K562 (cell line): ENCODE measurements around the gene PRCP. TPM values are rescaled to one million over a fixed set of nuclear protein-coding genes. Genes with fewer than 3 reads are reported as not detected.

Experiments used
- CBFA2T3 ChIP-seq: fragments of 450-650 bp; IDR thresholded peaks from 2 replicates; pipeline ENCODE4 v1.6.1; 2017
- CCNT2 ChIP-seq: IDR thresholded peaks from 2 replicates; pipeline ENCODE4 v1.6.1; 2011; ENCODE audit warnings: borderline replicate concordance, low read depth, mild to moderate bottlenecking, moderate library complexity, mixed read lengths, low read length; ENCODE audit not compliant: insufficient read length; ENCODE audit errors: extremely low read depth
- CEBPG ChIP-seq, 3 experiments: fragments of 200-800 bp in 1 of 3; sonication (Bioruptor generic) in 1 of 3; sonication (generic) in 1 of 3; formaldehyde crosslinking in 1 of 3; IDR thresholded peaks in 2 of 3; conservative IDR thresholded peaks in 1 of 3; 2 replicates each; pipeline versions ENCODE4 v1.6.1 to v1.8.0; 2016 to 2022; ENCODE audit warnings: missing compliant biosample characterization in 2 of 3, missing genetic modification characterization in 2 of 3, mild to moderate bottlenecking in 1 of 3, missing genetic modification reagents in 1 of 3
- EWSR1 ChIP-seq: fragments of 450-650 bp; IDR thresholded peaks from 2 replicates; pipeline ENCODE4 v1.6.1; 2018; ENCODE audit warnings: borderline replicate concordance, mild to moderate bottlenecking, low read depth, moderate library complexity; ENCODE audit not compliant: partially characterized antibody
- POLR2AphosphoS5 ChIP-seq: IDR thresholded peaks from 2 replicates; pipeline ENCODE4 v1.6.1; 2011; ENCODE audit warnings: mild to moderate bottlenecking, low read depth, low read length, moderate library complexity; ENCODE audit not compliant: control insufficient read depth, insufficient read depth
- POLR2H ChIP-seq: IDR thresholded peaks from 2 replicates; pipeline ENCODE4 v1.6.1; 2016; ENCODE audit warnings: missing genetic modification characterization, low read depth, mild to moderate bottlenecking, control low read depth, missing compliant biosample characterization, moderate library complexity
- PYGO2 ChIP-seq: fragments of 450-650 bp; IDR thresholded peaks from 2 replicates; pipeline ENCODE4 v1.6.1; 2016; ENCODE audit warnings: mild to moderate bottlenecking, missing genetic modification characterization, moderate library complexity, missing compliant biosample characterization
- SMAD4 ChIP-seq: fragments of 250-450 bp; sonication (Bioruptor Pico); conservative IDR thresholded peaks from 2 replicates; pipeline ENCODE4 v1.8.0; 2021; ENCODE audit warnings: inconsistent platforms, mild to moderate bottlenecking, moderate library complexity
- SOX6 ChIP-seq: fragments of 450-650 bp; IDR thresholded peaks from 2 replicates; pipeline ENCODE4 v1.6.1; 2014; ENCODE audit warnings: mild to moderate bottlenecking
- ZKSCAN8 ChIP-seq: fragments of 200-800 bp; sonication (Bioruptor generic); IDR thresholded peaks from 2 replicates; pipeline ENCODE4 v1.6.1; 2016; ENCODE audit warnings: missing genetic modification characterization, missing compliant biosample characterization
- ZNF217 ChIP-seq: sonication (generic); formaldehyde crosslinking; IDR thresholded peaks from 2 replicates; pipeline ENCODE4 v1.8.0; 2022; ENCODE audit warnings: mild to moderate bottlenecking, missing genetic modification reagents
- ZNF232 ChIP-seq: sonication (generic); formaldehyde crosslinking; IDR thresholded peaks from 2 replicates; pipeline ENCODE4 v1.8.0; 2022; ENCODE audit warnings: mild to moderate bottlenecking, missing genetic modification reagents
- ZNF740 ChIP-seq, 3 experiments: fragments of 200-800 bp in 1 of 3; sonication (Bioruptor generic) in 1 of 3; sonication (generic) in 1 of 3; formaldehyde crosslinking in 1 of 3; IDR thresholded peaks; 2 replicates each; pipeline versions ENCODE4 v1.6.1 to v1.8.0; 2016 to 2022; ENCODE audit warnings: mild to moderate bottlenecking in 2 of 3, missing compliant biosample characterization in 2 of 3, missing genetic modification characterization in 2 of 3, missing genetic modification reagents in 1 of 3
- polyA plus RNA-seq, 8 experiments: library from polyadenylated mRNA; depleted of rRNA in 4 of 8; stranded (reverse) in 5 of 8; unstranded in 3 of 8; fragments of >200 nt; fragmentation: Nextera tagmentation in 2 of 8; fragmentation: Illumina TruSeq in 1 of 8; extraction: Ambion mirVana in 2 of 8; extraction: Trizol in 1 of 8; gene quantifications; 2 replicates each; pipeline versions ENCODE4 v1.2.1 to v1.2.3, GENCODE V29; 2011 to 2014; ENCODE audit warnings: inconsistent platforms in 1 of 8, missing spikeins in 1 of 8
- total RNA-seq, 7 experiments: library from RNA; depleted of rRNA in 6 of 7; stranded (reverse); fragments of >200 nt in 6 of 7; fragmentation: Illumina TruSeq in 2 of 7; extraction: Trizol in 2 of 7; gene quantifications; 2 replicates each; pipeline versions ENCODE4 v1.2.1 to v1.2.3, GENCODE V29; 2011 to 2021; ENCODE audit warnings: low replicate concordance in 1 of 7
- TF ChIP-seq, protein P1 (sequence below), 2 experiments: fragments of 450-650 bp; IDR thresholded peaks; 2 replicates each; pipeline ENCODE4 v1.6.1; 2018; ENCODE audit warnings: mild to moderate bottlenecking in 2 of 2, low read depth in 1 of 2; ENCODE audit not compliant: partially characterized antibody in 2 of 2
- TF ChIP-seq, protein P2 (sequence below): fragments of 250-450 bp; sonication (Bioruptor Pico); IDR thresholded peaks from 2 replicates; pipeline ENCODE4 v1.5.0; 2022; ENCODE audit warnings: mild to moderate bottlenecking
- TF ChIP-seq, protein P3 (sequence below): fragments of 450-650 bp; IDR thresholded peaks from 2 replicates; pipeline ENCODE4 v1.6.1; 2018; ENCODE audit warnings: mild to moderate bottlenecking, low read depth; ENCODE audit not compliant: partially characterized antibody

PRCP gene
- total and polyA plus RNA-seq, 9 of the 15 experiments (the other 6 are each of a cell fraction or from before 2014, with no cell fraction given): 9.5 to 43.1 (median 23.2) TPM

DNA sequence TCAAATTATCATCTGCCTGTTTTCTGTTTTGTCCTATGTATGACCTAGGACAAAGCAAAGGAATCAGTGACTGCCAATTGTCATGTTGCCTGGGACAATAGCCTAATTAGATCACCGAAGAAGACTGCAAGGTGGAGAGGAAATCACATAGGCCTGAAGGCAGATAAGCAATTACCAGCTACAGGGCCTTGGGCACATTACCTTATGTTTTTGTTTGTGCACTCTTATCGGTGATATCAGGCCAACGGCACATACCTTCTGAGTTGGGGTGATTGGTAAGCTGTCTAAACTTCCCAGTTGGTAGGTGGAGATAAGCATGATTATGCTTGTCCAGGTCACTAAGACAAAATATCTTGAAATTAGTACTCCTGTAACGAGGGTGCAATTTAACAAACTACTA is 108.5 kb downstream of the PRCP start (continued):
- TF ChIP-seq SOX6 (peak; percentile 99), POLR2AphosphoS5 (peak; percentile 97), CCNT2 (peak; percentile 97), ZNF217 (CRISPR knock-in tag) (no peak), EWSR1 (no peak), PYGO2 (no peak), ZKSCAN8 (CRISPR knock-in tag) (peak; percentile 51), SMAD4 (CRISPR knock-in tag) (peak; percentile 88), ZNF740 (CRISPR knock-in tag; IDR thresholded peaks at IDR 0.05) (no peak), ZNF740 (tag; IDR thresholded peaks at IDR 0.05) (no peak), ZNF232 (no peak), CBFA2T3 (peak; percentile 98), POLR2H (tag) (no peak), CEBPG (CRISPR knock-in tag; IDR thresholded peaks at IDR 0.05) (no peak), CEBPG (tag; conservative IDR thresholded peaks at IDR 0.05 in 1 of 2, IDR thresholded peaks at IDR 0.05 in 1 of 2) (no peak)
- TF ChIP-seq, protein P1, sequence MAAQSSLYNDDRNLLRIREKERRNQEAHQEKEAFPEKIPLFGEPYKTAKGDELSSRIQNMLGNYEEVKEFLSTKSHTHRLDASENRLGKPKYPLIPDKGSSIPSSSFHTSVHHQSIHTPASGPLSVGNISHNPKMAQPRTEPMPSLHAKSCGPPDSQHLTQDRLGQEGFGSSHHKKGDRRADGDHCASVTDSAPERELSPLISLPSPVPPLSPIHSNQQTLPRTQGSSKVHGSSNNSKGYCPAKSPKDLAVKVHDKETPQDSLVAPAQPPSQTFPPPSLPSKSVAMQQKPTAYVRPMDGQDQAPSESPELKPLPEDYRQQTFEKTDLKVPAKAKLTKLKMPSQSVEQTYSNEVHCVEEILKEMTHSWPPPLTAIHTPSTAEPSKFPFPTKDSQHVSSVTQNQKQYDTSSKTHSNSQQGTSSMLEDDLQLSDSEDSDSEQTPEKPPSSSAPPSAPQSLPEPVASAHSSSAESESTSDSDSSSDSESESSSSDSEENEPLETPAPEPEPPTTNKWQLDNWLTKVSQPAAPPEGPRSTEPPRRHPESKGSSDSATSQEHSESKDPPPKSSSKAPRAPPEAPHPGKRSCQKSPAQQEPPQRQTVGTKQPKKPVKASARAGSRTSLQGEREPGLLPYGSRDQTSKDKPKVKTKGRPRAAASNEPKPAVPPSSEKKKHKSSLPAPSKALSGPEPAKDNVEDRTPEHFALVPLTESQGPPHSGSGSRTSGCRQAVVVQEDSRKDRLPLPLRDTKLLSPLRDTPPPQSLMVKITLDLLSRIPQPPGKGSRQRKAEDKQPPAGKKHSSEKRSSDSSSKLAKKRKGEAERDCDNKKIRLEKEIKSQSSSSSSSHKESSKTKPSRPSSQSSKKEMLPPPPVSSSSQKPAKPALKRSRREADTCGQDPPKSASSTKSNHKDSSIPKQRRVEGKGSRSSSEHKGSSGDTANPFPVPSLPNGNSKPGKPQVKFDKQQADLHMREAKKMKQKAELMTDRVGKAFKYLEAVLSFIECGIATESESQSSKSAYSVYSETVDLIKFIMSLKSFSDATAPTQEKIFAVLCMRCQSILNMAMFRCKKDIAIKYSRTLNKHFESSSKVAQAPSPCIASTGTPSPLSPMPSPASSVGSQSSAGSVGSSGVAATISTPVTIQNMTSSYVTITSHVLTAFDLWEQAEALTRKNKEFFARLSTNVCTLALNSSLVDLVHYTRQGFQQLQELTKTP (IDR thresholded peaks at IDR 0.05; ENCODE audit: low read depth in 1 of 2, partially characterized antibody in 2 of 2): peak in 1 of 2 experiments; percentile 19
- TF ChIP-seq, protein P2, sequence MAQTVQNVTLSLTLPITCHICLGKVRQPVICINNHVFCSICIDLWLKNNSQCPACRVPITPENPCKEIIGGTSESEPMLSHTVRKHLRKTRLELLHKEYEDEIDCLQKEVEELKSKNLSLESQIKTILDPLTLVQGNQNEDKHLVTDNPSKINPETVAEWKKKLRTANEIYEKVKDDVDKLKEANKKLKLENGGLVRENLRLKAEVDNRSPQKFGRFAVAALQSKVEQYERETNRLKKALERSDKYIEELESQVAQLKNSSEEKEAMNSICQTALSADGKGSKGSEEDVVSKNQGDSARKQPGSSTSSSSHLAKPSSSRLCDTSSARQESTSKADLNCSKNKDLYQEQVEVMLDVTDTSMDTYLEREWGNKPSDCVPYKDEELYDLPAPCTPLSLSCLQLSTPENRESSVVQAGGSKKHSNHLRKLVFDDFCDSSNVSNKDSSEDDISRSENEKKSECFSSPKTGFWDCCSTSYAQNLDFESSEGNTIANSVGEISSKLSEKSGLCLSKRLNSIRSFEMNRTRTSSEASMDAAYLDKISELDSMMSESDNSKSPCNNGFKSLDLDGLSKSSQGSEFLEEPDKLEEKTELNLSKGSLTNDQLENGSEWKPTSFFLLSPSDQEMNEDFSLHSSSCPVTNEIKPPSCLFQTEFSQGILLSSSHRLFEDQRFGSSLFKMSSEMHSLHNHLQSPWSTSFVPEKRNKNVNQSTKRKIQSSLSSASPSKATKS (CRISPR knock-in tag): no peak
- TF ChIP-seq, protein P3, sequence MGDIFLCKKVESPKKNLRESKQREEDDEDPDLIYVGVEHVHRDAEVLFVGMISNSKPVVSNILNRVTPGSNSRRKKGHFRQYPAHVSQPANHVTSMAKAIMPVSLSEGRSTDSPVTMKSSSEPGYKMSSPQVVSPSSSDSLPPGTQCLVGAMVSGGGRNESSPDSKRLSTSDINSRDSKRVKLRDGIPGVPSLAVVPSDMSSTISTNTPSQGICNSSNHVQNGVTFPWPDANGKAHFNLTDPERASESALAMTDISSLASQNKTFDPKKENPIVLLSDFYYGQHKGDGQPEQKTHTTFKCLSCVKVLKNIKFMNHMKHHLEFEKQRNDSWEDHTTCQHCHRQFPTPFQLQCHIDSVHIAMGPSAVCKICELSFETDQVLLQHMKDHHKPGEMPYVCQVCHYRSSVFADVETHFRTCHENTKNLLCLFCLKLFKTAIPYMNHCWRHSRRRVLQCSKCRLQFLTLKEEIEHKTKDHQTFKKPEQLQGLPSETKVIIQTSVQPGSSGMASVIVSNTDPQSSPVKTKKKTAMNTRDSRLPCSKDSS: no peak
